ENCODE measurements around the gene ART3. TPM values are rescaled to one million over a fixed set of nuclear protein-coding genes. Genes with fewer than 3 reads are reported as not detected.
A peak's percentile ranks its signal among the peaks of the same experiment; 100 is the strongest.

The ART3 gene
- total and polyA plus RNA-seq, 9 of the 15 experiments (the other 6 are each of a cell fraction or from before 2014, with no cell fraction given) = 0.69 to 1.4 (median 1.1) TPM; not detected in 1

DNA sequence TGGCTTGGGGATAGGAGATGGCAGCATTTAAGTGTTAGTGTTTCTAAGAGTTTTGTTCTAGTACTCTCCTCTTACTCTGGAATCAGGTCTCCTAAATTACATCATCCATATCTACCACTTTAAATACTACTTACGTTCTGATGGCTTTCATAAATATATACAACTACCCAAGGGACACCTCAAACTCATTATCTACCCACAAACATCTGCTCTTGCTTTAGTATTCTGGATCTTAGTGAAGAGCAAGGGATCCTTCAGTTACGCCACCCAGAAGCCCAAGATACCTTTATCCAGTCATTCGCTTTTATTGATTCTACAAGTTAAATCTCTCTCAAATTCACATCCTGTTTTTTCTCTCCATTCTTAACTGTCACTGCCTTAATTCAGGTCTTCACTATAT is 66.7 kb downstream of the ART3 start:
- H2AFZ ChIP-seq (ENCODE audit: low read depth, low read length) = no peak overlapping the region
- POLR2A ChIA-PET = interaction anchor here (1.6 kb wide), 1 partner anchor 20 kb away, joined by 3 read pairs; no protein-coding TSS in a partner anchor
- intact Hi-C loops (cut with micrococcal nuclease) = no loop called here
- TF ChIP-seq OTX1 (CRISPR knock-in tag; IDR thresholded peaks at IDR 0.05) (no peak), TCF3 (CRISPR knock-in tag; IDR thresholded peaks at IDR 0.05) (peak; percentile 51), PHF8 (IDR thresholded peaks at IDR 0.05; ENCODE audit: borderline replicate concordance, low read length) (no peak), SETDB1 (IDR thresholded peaks at IDR 0.05; ENCODE audit: low read length) (no peak), MYNN (IDR thresholded peaks at IDR 0.05) (no peak), MYNN (CRISPR knock-in tag; IDR thresholded peaks at IDR 0.05) (no peak), ARID1B (IDR thresholded peaks at IDR 0.05) (peak; percentile 23; the same call in 1 of the 2 replicates)
- TF ChIP-seq, protein P1, sequence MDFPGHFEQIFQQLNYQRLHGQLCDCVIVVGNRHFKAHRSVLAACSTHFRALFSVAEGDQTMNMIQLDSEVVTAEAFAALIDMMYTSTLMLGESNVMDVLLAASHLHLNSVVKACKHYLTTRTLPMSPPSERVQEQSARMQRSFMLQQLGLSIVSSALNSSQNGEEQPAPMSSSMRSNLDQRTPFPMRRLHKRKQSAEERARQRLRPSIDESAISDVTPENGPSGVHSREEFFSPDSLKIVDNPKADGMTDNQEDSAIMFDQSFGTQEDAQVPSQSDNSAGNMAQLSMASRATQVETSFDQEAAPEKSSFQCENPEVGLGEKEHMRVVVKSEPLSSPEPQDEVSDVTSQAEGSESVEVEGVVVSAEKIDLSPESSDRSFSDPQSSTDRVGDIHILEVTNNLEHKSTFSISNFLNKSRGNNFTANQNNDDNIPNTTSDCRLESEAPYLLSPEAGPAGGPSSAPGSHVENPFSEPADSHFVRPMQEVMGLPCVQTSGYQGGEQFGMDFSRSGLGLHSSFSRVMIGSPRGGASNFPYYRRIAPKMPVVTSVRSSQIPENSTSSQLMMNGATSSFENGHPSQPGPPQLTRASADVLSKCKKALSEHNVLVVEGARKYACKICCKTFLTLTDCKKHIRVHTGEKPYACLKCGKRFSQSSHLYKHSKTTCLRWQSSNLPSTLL (IDR thresholded peaks at IDR 0.05) = no peak
- CTCF ChIA-PET (ENCODE audit: low intra/inter-chr PET ratio) = no interaction called here
- H3K4me3 ChIP-seq = no peak overlapping the region
- H3K27ac ChIP-seq (ENCODE audit: extremely low read depth, low read depth, low read length) = no peak overlapping the region
- H3K79me2 ChIP-seq (ENCODE audit: control insufficient read depth, insufficient read depth, low read length) = peaks cover 97% of the 10 kb centered on the region
- H3K27me3 ChIP-seq (ENCODE audit: control insufficient read depth in 2 of 2, insufficient read depth in 2 of 2, low read length in 2 of 2) = no peaks in the 10 kb centered on the region
- no peaks in the 10 kb centered on the region for H3K9me3 ChIP-seq (replicated peaks; ENCODE audit: control insufficient read depth, insufficient read depth, low read depth, low read length)
- no peaks in the 10 kb centered on the region for H4K20me1 ChIP-seq (replicated peaks; ENCODE audit: control insufficient read depth, insufficient read depth, low read length)
- H3K9me1 ChIP-seq (ENCODE audit: control insufficient read depth, insufficient read depth, low read length) = no peaks in the 10 kb centered on the region
- in situ Hi-C loops (cut with MboI) = no loop called here
- no peak overlapping the region for H3K4me2 ChIP-seq (ENCODE audit: insufficient read depth, low read length)
- WGBS (ENCODE audit: insufficient coverage, low coverage, missing lambda C conversion rate) = 62% methylated on average over 3 of the region's 3 CpGs
- FAIRE-seq = no peak
- no peak; the same call in 1 of the 3 replicates for ATAC-seq
- H3K36me3 ChIP-seq (ENCODE audit: control insufficient read depth, insufficient read depth, low read length) = peaks cover 91% of the 10 kb centered on the region
- peak in 1 of 4 experiments; percentile 15 for DNase-seq (ENCODE audit: extremely low read depth in 1 of 4, low spot score in 3 of 4)
- BruUV-seq (replicated peaks) = no TSS peak
- H3K9ac ChIP-seq (ENCODE audit: insufficient read depth in 1 of 2, low read depth in 2 of 2, low read length in 2 of 2) = no peak overlapping the region
- peaks cover 4 to 9% of the 10 kb centered on the region in 2 experiments; a peak in 3 of 5 replicates for H3K4me1 ChIP-seq (replicated peaks in 1 of 2; ENCODE audit: control insufficient read depth in 2 of 2, insufficient read depth in 2 of 2, low read length in 2 of 2)
